B cell (primary cell): ENCODE results near the gene C1orf74. TPM values are rescaled to one million over a fixed set of nuclear protein-coding genes. Genes with fewer than 3 reads are reported as not detected.

Source experiments
- ATAC-seq: fragments of 200-7000 bp; cut with Tn5 transposase; one replicate; pipeline ENCODE4 v1.10.0; 2021; ENCODE audit warnings: low read depth, mild to moderate bottlenecking, moderate number of reproducible peaks, moderate library complexity
- CTCF ChIA-PET: fragments of 350-600 bp; sonication (Branson Sonifier 250); formaldehyde crosslinking; loops from one replicate; lab custom pipeline; 2021; ENCODE audit warnings: antibody characterized with exemption, inconsistent platforms; lab: Charles Lee
- POLR2A ChIA-PET: fragments of 350-600 bp; sonication (Branson Sonifier 250); formaldehyde crosslinking; loops from one replicate; lab custom pipeline; 2021; ENCODE audit warnings: antibody characterized with exemption; lab: Charles Lee
- DNase-seq: peaks from one replicate; pipeline ENCODE4 v3.0.0; 2013
- H2AFZ ChIP-seq: 2 replicates; pipeline ENCODE4 v1.6.1; 2012; ENCODE audit warnings: mild to moderate bottlenecking, low read depth, low read length; ENCODE audit not compliant: insufficient read depth, poor library complexity, severe bottlenecking
- H3K27ac ChIP-seq, 2 donors: 1 replicate in 1 of 2; 2 replicates in 1 of 2; pipeline ENCODE4 v1.5.1; 2012 to 2013; ENCODE audit warnings: low read length in 2 of 2, mild to moderate bottlenecking in 2 of 2, moderate library complexity in 1 of 2
- H3K27me3 ChIP-seq, 4 experiments: fragments of 200-600 bp in 1 of 4; sonication (generic) in 1 of 4; replicated peaks in 1 of 4; 1 replicate in 2 of 4; 2 replicates in 2 of 4; pipeline versions ENCODE4 v1.6.1 to v1.7.0; 2013 to 2016; ENCODE audit warnings: low read length in 3 of 4, mild to moderate bottlenecking in 2 of 4, mixed read lengths in 1 of 4, moderate library complexity in 1 of 4; ENCODE audit not compliant: insufficient read depth in 4 of 4, control insufficient read depth in 3 of 4; ENCODE audit errors: control extremely low read depth in 1 of 4
- H3K36me3 ChIP-seq, 2 experiments: replicated peaks in 1 of 2; 1 replicate in 1 of 2; 2 replicates in 1 of 2; pipeline versions ENCODE4 v1.6.1 to v1.7.1; 2013; ENCODE audit warnings: low read length in 1 of 2; ENCODE audit not compliant: insufficient read depth in 2 of 2, control insufficient read depth in 1 of 2; ENCODE audit errors: control extremely low read depth in 1 of 2, extremely low read depth in 1 of 2
- H3K4me1 ChIP-seq, 2 donors: fragments of 200-600 bp in 1 of 2; sonication (generic) in 1 of 2; 1 replicate in 1 of 2; 2 replicates in 1 of 2; pipeline versions ENCODE4 v1.5.1 to v1.6.1; 2013 to 2017; ENCODE audit warnings: low read length in 2 of 2; ENCODE audit not compliant: control insufficient read depth in 2 of 2, insufficient read depth in 2 of 2
- H3K4me2 ChIP-seq: replicated peaks from 2 replicates; pipeline ENCODE3; 2012; ENCODE audit warnings: mild to moderate bottlenecking, low read depth, low read length; ENCODE audit not compliant: poor library complexity, severe bottlenecking
- H3K4me3 ChIP-seq, 5 experiments: fragments of 200-600 bp in 1 of 5; sonication (generic) in 1 of 5; 1 replicate in 3 of 5; 2 replicates in 2 of 5; pipeline versions ENCODE4 v1.5.1 to v1.7.0; 2011 to 2016; ENCODE audit warnings: low read length in 4 of 5, mild to moderate bottlenecking in 4 of 5, low read depth in 2 of 5, control low read depth in 1 of 5, moderate library complexity in 1 of 5; ENCODE audit not compliant: insufficient read depth in 1 of 5; ENCODE audit errors: control extremely low read depth in 1 of 5, extremely low read depth in 1 of 5
- H3K79me2 ChIP-seq: fragments of 200-600 bp; sonication (generic); one replicate; pipeline ENCODE4 v1.6.0; 2016; ENCODE audit warnings: low read length; ENCODE audit not compliant: control insufficient read depth, insufficient read depth
- H3K9ac ChIP-seq: fragments of 200-600 bp; sonication (generic); 2 replicates; pipeline ENCODE4 v1.6.1; 2017; ENCODE audit warnings: mild to moderate bottlenecking, low read length, moderate library complexity
- H3K9me3 ChIP-seq, 3 donors: one replicate each; pipeline versions ENCODE4 v1.6.1 to v1.7.1; 2013; ENCODE audit warnings: low read length in 2 of 3; ENCODE audit not compliant: control insufficient read depth in 2 of 3, insufficient read depth in 1 of 3; ENCODE audit errors: control extremely low read depth in 1 of 3
- H4K20me1 ChIP-seq: 2 replicates; pipeline ENCODE4 v1.6.0; 2012; ENCODE audit warnings: mild to moderate bottlenecking, low read length; ENCODE audit not compliant: insufficient read depth, control insufficient read depth, poor library complexity, severe bottlenecking
- H3K27ac Mint-ChIP-seq: one replicate; pipeline ENCODE4 v1.8.0; 2021; ENCODE audit warnings: mixed read lengths
- H3K27me3 Mint-ChIP-seq: one replicate; pipeline ENCODE4 v1.8.0; 2021; ENCODE audit warnings: mixed read lengths
- H3K4me1 Mint-ChIP-seq: one replicate; pipeline ENCODE4 v1.8.0; 2021; ENCODE audit warnings: mixed read lengths
- H3K4me3 Mint-ChIP-seq: one replicate; pipeline ENCODE4 v1.8.0; 2021; ENCODE audit warnings: mixed read lengths
- H3K9me3 Mint-ChIP-seq: one replicate; pipeline ENCODE4 v1.8.0; 2022; ENCODE audit warnings: mixed read lengths; ENCODE audit not compliant: insufficient read depth
- CTCF ChIP-seq: fragments of 200-600 bp; IDR thresholded peaks from one replicate; pipeline ENCODE4 v1.8.0; 2022; ENCODE audit warnings: antibody characterized with exemption, mild to moderate bottlenecking
- EZH2 ChIP-seq: IDR thresholded peaks from 2 replicates; pipeline ENCODE4 v1.6.1; 2012; ENCODE audit warnings: borderline replicate concordance, low read depth, mild to moderate bottlenecking, moderate library complexity, low read length; ENCODE audit not compliant: insufficient read depth, poor library complexity, severe bottlenecking
- WGBS: methylation state at CpG from one replicate; pipeline ENCODE4 v1.1.5; 2013; ENCODE audit warnings: missing lambda C conversion rate; ENCODE audit not compliant: insufficient coverage; 5-methylcytosine and 5-hydroxymethylcytosine counted together
- intact Hi-C: fragments of 100-400 bp; cut with micrococcal nuclease; formaldehyde crosslinking; loops from one replicate; pipeline ENCODE4 v1.10.0; 2022
- polyA plus RNA-seq: library from polyadenylated mRNA; depleted of rRNA; stranded (reverse); fragments of >200 nt; gene quantifications from 2 replicates; pipeline ENCODE4 v1.2.3, GENCODE V29; 2012
- total RNA-seq, 2 donors: library from RNA; stranded (reverse); fragments of 120-200 nt in 1 of 2; gene quantifications; 1 replicate in 1 of 2; 2 replicates in 1 of 2; pipeline versions ENCODE4 v1.2.3 to v1.2.4, GENCODE V29; 2013 to 2022

The C1orf74 gene
- total and polyA plus RNA-seq, 2 donors (not counting 1 experiment from before 2014, with no cell fraction given): 0.49 to 3.4 TPM

- Mint-ChIP-seq H3K27me3 (no peaks in the 10 kb centered on the region), H3K27ac (peak overlapping the region; percentile 95), H3K4me3 (peak overlapping the region; percentile 92), H3K9me3 (no peaks in the 10 kb centered on the region), H3K4me1 (peaks cover 75% of the 10 kb centered on the region)
- Histone ChIP-seq H3K36me3 (peaks cover 6 to 55% of the 10 kb centered on the region in 2 experiments), H3K4me3 (peak overlapping the region in 4 of 5 experiments; percentile 32 to 80 (median 64)), H3K4me2 (peak overlapping the region; percentile 72), H4K20me1 (peaks cover 31% of the 10 kb centered on the region), H3K27ac (peak overlapping the region; percentile 67 to 86), H3K9ac (peak overlapping the region; percentile 84), H3K79me2 (peaks cover 81% of the 10 kb centered on the region), H2AFZ (no peak overlapping the region), H3K4me1 (peaks cover 50 to 65% of the 10 kb centered on the region in 2 donors), H3K9me3 (no peaks in the 10 kb centered on the region), H3K27me3 (no peaks in the 10 kb centered on the region)
- POLR2A ChIA-PET: interaction anchor here (1.2 kb wide), 1 partner anchor 10 kb away, joined by 6 read pairs; no protein-coding TSS in a partner anchor
- 100% methylated on average over 1 of the region's 3 CpGs for WGBS
- CTCF ChIA-PET: interaction anchor here (1.0 to 3.2 kb wide), 3 partner anchors 9 to 15 kb away, joined by 3 to 14 read pairs (median 5); no protein-coding TSS in a partner anchor
- DNase-seq: no peak
- ATAC-seq: no peak
- intact Hi-C loops: loop anchor here (10.0 kb wide), 1 partner anchor 84 kb away; the partner anchor contains the start of gene G0S2
- TF ChIP-seq EZH2 (no peak), CTCF (no peak)
These were observed 26.0 kb downstream of the C1orf74 start for GRCh38 chr1:209758400-209758799.
